Loucy (cell line): ENCODE results near the gene TMEM161A.

Experiments
- H2AFZ ChIP-seq: fragments of 200-600 bp; sonication (generic); 2 replicates; pipeline ENCODE4 v1.6.0; 2016; ENCODE audit warnings: antibody characterized with exemption, mild to moderate bottlenecking, low read length, moderate library complexity
- H3F3A ChIP-seq: fragments of 200-600 bp; 2 replicates; pipeline ENCODE4 v1.6.0; 2016; ENCODE audit warnings: antibody characterized with exemption, low read depth, mild to moderate bottlenecking
- H3K27me3 ChIP-seq: fragments of 200-600 bp; sonication (generic); 2 replicates; pipeline ENCODE4 v1.6.1; 2014; ENCODE audit warnings: low read length, mild to moderate bottlenecking; ENCODE audit not compliant: insufficient read depth, poor library complexity, severe bottlenecking
- H3K36me3 ChIP-seq: fragments of 200-600 bp; sonication (generic); 2 replicates; pipeline ENCODE4 v1.6.1; 2016; ENCODE audit warnings: low read length; ENCODE audit not compliant: insufficient read depth
- H3K4me1 ChIP-seq: fragments of 200-600 bp; sonication (generic); 2 replicates; pipeline ENCODE4 v1.5.1; 2014; ENCODE audit warnings: low read length, mild to moderate bottlenecking; ENCODE audit not compliant: insufficient read depth, poor library complexity, severe bottlenecking
- H3K4me2 ChIP-seq: fragments of 200-600 bp; sonication (generic); 2 replicates; pipeline ENCODE4 v1.6.0; 2014; ENCODE audit warnings: antibody characterized with exemption, low read length, low read depth, mild to moderate bottlenecking; ENCODE audit not compliant: poor library complexity, severe bottlenecking
- H3K4me3 ChIP-seq: fragments of 200-600 bp; sonication (generic); 2 replicates; pipeline ENCODE4 v1.5.1; 2014; ENCODE audit warnings: low read length, mild to moderate bottlenecking, mixed read lengths; ENCODE audit not compliant: poor library complexity, severe bottlenecking
- H3K79me2 ChIP-seq: fragments of 200-600 bp; sonication (generic); 2 replicates; pipeline ENCODE4 v1.6.1; 2014; ENCODE audit warnings: low read length; ENCODE audit not compliant: insufficient read depth
- H3K9ac ChIP-seq: fragments of 200-600 bp; sonication (generic); 2 replicates; pipeline ENCODE4 v1.6.0; 2014; ENCODE audit warnings: mild to moderate bottlenecking, low read depth, low read length, moderate library complexity; ENCODE audit not compliant: poor library complexity, severe bottlenecking
- H3K9me2 ChIP-seq: fragments of 200-600 bp; sonication (generic); replicated peaks from 2 replicates; pipeline ENCODE4 v1.6.1; 2016; ENCODE audit warnings: low read depth, low read length, mixed read lengths
- H3K9me3 ChIP-seq: fragments of 200-600 bp; sonication (generic); 2 replicates; pipeline ENCODE4 v1.6.1; 2014; ENCODE audit warnings: mild to moderate bottlenecking, antibody characterized with exemption, low read length, low read depth; ENCODE audit not compliant: insufficient read depth
- H4K20me1 ChIP-seq: fragments of 200-600 bp; sonication (generic); 2 replicates; pipeline ENCODE4 v1.6.0; 2014; ENCODE audit warnings: antibody characterized with exemption, low read length, mild to moderate bottlenecking; ENCODE audit not compliant: insufficient read depth, poor library complexity, severe bottlenecking
- EZH2phosphoT487 ChIP-seq: fragments of 200-600 bp; IDR thresholded peaks from 2 replicates; pipeline ENCODE4 v1.6.1; 2018; ENCODE audit warnings: antibody characterized with exemption, mild to moderate bottlenecking, moderate library complexity, borderline replicate concordance
- TF ChIP-seq, protein P1 (sequence below): fragments of 200-600 bp; sonication (generic); conservative IDR thresholded peaks from 2 replicates; pipeline ENCODE4 v1.5.1; 2014; ENCODE audit warnings: mild to moderate bottlenecking, antibody characterized with exemption, low read length

The TMEM161A gene

DNA sequence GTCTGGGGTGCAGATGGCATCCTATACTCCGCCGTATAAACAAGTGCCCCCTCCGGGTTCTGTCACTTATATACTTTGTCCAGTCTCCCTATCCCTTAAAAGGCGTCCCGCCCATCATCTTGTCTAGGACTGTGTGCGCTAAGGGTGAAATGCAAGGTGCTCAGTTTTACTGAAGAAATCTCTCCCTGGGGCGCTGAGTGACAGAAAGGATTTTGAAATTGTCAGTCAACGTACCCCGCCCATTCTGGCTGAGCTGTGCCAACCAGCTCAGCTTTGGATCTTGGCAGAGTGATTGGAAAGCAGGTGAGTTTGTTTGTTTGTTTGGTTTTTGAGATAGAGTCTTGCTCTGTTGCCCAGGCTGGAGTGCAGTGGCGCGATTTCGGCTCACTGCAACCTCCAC, 4.1 kb upstream of the TMEM161A start:
- no peaks in the 10 kb centered on the region for H3F3A ChIP-seq
- H3K9me3 ChIP-seq = no peaks in the 10 kb centered on the region
- peaks cover 8% of the 10 kb centered on the region for H3K79me2 ChIP-seq
- H4K20me1 ChIP-seq = no peaks in the 10 kb centered on the region
- no peaks in the 10 kb centered on the region for H3K9me2 ChIP-seq
- H2AFZ ChIP-seq = no peak overlapping the region
- H3K36me3 ChIP-seq = no peaks in the 10 kb centered on the region
- no peak overlapping the region for H3K4me3 ChIP-seq
- H3K4me2 ChIP-seq = no peak overlapping the region
- no peak overlapping the region for H3K9ac ChIP-seq
- TF ChIP-seq, protein P1, sequence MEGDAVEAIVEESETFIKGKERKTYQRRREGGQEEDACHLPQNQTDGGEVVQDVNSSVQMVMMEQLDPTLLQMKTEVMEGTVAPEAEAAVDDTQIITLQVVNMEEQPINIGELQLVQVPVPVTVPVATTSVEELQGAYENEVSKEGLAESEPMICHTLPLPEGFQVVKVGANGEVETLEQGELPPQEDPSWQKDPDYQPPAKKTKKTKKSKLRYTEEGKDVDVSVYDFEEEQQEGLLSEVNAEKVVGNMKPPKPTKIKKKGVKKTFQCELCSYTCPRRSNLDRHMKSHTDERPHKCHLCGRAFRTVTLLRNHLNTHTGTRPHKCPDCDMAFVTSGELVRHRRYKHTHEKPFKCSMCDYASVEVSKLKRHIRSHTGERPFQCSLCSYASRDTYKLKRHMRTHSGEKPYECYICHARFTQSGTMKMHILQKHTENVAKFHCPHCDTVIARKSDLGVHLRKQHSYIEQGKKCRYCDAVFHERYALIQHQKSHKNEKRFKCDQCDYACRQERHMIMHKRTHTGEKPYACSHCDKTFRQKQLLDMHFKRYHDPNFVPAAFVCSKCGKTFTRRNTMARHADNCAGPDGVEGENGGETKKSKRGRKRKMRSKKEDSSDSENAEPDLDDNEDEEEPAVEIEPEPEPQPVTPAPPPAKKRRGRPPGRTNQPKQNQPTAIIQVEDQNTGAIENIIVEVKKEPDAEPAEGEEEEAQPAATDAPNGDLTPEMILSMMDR = no peak
- TF ChIP-seq EZH2phosphoT487 = no peak
- H3K4me1 ChIP-seq = peaks cover 8% of the 10 kb centered on the region
- no peaks in the 10 kb centered on the region for H3K27me3 ChIP-seq

DNA sequence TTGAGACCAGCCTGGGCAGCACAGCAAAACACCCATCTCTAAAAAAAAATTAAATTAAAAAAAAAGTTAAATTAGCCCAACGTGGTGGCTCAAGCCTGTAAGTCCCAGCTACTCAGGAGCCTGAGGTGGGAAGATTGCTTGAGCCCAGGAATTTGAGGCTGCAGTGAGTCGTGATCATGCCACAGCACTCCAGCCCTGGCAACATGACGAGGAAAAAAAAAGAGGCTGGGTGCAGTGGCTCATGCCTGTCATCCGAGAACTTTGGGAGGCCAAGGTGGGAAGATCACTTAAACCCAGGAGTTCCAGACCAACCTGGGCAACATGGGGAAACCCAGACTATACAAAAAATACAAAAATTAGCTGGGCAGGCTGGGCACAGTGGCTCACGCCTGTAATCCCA, 2.2 kb upstream of the TMEM161A start:
- no peak for TF ChIP-seq EZH2phosphoT487
- TF ChIP-seq, protein P1 = no peak
- no peaks in the 10 kb centered on the region for H4K20me1 ChIP-seq
- H3K9me3 ChIP-seq = no peaks in the 10 kb centered on the region
- H2AFZ ChIP-seq = no peak overlapping the region
- no peaks in the 10 kb centered on the region for H3K36me3 ChIP-seq
- H3K9ac ChIP-seq = no peak overlapping the region
- no peaks in the 10 kb centered on the region for H3F3A ChIP-seq
- H3K4me2 ChIP-seq = no peak overlapping the region
- no peaks in the 10 kb centered on the region for H3K27me3 ChIP-seq
- no peaks in the 10 kb centered on the region for H3K9me2 ChIP-seq
- peaks cover 12% of the 10 kb centered on the region for H3K4me1 ChIP-seq
- peaks cover 12% of the 10 kb centered on the region for H3K79me2 ChIP-seq
- no peak overlapping the region for H3K4me3 ChIP-seq

DNA sequence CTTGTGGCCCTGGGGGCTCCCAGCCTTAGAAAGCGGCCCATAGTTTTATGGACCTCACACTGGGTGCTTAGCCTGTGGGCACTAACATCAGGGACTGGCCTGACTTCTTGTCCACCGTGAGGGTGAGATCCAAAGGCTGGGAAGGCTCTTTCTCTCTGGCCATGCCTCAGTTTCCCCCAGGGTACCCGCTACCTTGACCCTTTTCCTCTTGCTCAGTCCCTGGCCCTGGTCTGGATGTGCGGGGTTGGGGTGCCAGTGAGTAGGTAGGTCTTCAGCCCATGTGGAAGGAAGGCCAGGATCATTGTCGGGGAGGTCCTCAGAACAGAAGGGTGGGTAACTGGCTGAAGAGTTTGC, 1.6 kb upstream of the TMEM161A start:
- TF ChIP-seq, protein P1 = no peak
- no peak for TF ChIP-seq EZH2phosphoT487
- H3K27me3 ChIP-seq = no peaks in the 10 kb centered on the region
- H3K4me1 ChIP-seq = peaks cover 16% of the 10 kb centered on the region
- H2AFZ ChIP-seq = no peak overlapping the region
- no peaks in the 10 kb centered on the region for H4K20me1 ChIP-seq
- no peaks in the 10 kb centered on the region for H3F3A ChIP-seq
- H3K4me3 ChIP-seq = no peak overlapping the region
- no peak overlapping the region for H3K9ac ChIP-seq
- no peak overlapping the region for H3K4me2 ChIP-seq
- no peaks in the 10 kb centered on the region for H3K9me3 ChIP-seq
- no peaks in the 10 kb centered on the region for H3K36me3 ChIP-seq
- H3K9me2 ChIP-seq = no peaks in the 10 kb centered on the region
- peaks cover 12% of the 10 kb centered on the region for H3K79me2 ChIP-seq
